GM19468 (cell line): Measurements from ENCODE around the gene PPP1R3C.

Experiments used
- ATAC-seq: cut with Tn5 transposase; IDR thresholded peaks from one replicate; pipeline ENCODE4 v1.9.1; 2021; ENCODE audit warnings: mild to moderate bottlenecking, moderate library complexity, moderate number of reproducible peaks; ENCODE audit not compliant: unreplicated experiment; ENCODE audit errors: extremely low read depth

Gene PPP1R3C

DNA sequence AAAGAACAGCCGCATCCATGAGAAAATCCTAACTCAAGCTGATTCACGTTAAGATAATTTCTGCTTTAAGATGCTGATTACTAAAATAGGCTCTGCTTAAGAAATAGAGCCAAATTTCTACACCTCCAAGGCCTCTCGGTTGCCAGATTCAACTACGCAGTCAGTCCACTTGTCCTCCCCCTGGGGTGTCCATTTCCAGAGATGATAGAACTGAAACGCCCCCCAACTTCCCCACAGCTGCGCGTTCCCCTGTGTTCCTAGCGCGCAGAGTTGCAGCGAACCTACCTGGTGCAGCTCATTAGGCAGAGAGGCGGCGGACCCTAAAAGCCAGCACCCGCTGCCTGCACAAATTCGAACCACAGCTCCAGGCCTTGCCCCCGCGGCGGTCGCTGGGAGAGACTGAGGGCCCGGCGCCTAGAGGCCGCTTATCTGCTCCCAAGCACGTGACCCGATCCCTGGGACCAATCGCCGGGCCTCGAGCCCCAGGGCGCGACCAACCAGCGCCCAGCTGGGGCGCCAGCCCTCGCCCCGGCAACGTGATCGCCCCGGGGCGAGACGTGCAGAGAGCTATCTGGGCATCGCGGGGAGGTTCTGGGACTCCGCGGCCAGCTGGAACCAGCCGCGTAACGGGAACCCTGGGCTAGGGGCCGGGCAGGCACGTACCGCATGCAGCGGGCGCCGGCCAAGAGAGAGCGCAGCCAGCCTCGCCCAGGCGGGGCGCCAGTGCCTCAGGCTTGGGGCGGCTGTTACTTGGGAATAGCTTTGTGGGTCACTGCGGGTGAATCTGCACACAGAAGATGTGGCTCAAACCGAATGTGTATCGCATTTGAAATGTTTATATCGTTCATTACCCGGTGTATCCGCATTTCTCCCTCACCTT is at the start of gene PPP1R3C:
Gene PPP1R3C, minus strand, starts transcription at position 401 of the 880 bp plus-strand sequence. Its CDS starts 102 bp downstream, at position 299.
- peak; percentile 42 for ATAC-seq

DNA sequence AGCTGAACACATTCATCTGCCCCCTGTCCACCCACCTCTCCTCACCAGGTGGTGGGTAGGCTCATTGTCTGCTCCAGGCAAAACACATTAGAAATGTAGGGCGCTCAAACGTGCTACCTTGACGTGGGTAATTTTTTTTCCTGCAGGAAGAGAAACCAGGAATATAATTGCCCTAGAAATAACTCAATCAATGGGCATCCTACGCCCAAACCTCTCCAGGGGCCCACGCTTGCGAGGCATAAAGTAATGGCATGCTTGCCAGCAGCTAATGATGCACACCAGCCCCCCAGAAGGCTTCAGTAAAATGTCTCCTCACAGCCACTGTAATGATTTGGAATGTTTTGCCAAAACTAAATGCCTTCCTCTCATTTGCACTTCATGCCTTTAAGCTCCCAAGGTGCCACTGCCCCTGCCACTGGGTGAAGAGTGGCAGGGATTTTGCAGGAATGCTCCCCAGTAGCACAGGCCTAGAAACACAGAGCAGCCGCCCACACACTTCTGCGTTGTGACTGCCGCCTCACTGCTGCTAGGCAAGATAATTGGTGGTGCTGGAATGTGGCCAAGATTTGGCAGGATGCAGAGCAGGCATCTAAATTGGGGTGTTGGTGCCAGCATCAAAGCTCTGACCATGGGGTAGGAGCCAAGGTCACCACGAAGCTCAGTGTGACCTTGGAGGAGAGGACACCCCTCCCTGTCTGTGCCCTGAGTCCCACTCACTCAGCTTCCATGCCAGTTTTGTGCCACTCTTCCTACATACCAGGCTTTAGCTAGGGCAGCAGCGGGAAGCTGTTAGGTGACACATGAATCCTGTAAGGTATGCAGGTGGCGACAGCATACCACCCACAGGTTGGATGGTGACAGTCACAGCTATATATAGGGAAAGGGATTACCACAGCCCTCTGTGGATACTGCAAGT is 48.7 kb upstream of the PPP1R3C start:
- no peak for ATAC-seq

- no peak for ATAC-seq
These were observed 47.6 kb upstream of the PPP1R3C start for GRCh38 chr10:91680487-91680886.

DNA sequence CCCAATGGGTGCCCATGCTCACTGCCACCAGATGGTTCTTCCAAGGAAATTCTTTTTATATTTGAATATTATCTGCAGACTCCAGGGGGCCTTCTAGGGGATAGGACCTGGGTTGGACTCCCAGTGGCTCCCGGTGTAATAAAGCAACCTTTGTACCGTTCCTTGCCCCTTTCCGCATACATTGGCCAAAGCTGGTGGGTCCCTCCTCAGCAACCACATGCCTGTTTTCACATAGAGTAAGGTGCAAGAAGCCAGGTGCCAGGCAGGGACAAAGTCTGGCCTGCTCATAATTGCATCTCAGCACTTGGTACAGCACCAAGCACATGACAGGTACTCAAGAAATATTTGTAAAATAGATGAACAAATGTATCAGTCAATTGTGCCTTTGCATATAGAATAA is 46.4 kb upstream of the PPP1R3C start:
- no peak for ATAC-seq

GRCh38 chr10:91677911-91678310 is 45.0 kb upstream of the PPP1R3C start:
- ATAC-seq: no peak

GRCh38 chr10:91672021-91672608 is 39.2 kb upstream of the PPP1R3C start:
- no peak for ATAC-seq

GRCh38 chr10:91668913-91669312 is 36.0 kb upstream of the PPP1R3C start:
- ATAC-seq: no peak

- ATAC-seq: no peak
These were observed 33.0 kb upstream of the PPP1R3C start for GRCh38 chr10:91665842-91666241.

GRCh38 chr10:91664426-91664825 is 31.6 kb upstream of the PPP1R3C start:
- no peak for ATAC-seq

GRCh38 chr10:91662993-91663392 is 30.1 kb upstream of the PPP1R3C start:
- ATAC-seq: no peak

- ATAC-seq: no peak
These were observed 20.5 kb upstream of the PPP1R3C start for GRCh38 chr10:91653219-91653870.

GRCh38 chr10:91652364-91652763 is 19.5 kb upstream of the PPP1R3C start:
- no peak for ATAC-seq

- ATAC-seq: no peak
These were observed 10.8 kb upstream of the PPP1R3C start for GRCh38 chr10:91643700-91644099.

DNA sequence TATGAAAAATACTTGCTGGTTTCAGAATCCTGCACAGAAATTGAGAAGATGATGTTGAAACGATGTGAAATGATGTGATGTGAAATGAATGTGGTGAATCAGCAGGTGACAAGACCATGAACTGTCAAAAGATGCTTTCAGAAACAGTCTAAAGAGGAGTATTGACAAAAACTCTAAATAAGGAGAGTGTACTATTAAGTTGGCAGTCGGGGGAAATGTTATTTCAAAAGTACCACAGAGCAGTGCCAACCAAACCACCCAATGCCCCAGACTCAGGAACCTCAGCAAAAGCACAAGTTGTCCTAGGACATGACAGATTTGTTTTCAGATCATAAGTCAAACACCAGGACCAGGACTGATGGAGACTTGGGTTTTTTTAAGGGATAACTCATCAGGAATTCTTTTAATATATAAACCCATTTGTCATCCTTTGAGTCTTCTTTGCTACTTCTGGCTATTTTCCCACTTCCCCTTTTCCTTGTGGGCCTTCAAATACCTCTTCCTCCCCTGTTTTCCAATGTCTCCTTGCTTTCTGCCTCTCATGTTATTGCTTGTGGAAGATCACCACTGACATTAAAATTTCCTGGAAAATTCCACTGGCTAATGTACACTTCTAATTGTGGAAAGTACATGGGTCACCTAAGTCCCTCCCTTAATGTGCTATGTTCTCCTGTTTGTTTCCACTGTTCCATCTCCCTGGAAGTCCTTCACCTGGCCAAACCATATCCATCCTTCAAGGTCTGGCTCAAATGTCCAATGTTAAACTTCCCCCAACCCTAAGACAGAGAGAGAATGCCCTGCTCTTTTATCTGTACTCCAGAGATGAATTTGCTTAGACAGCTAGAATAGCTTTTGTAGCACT is 10.2 kb upstream of the PPP1R3C start:
- ATAC-seq: no peak

DNA sequence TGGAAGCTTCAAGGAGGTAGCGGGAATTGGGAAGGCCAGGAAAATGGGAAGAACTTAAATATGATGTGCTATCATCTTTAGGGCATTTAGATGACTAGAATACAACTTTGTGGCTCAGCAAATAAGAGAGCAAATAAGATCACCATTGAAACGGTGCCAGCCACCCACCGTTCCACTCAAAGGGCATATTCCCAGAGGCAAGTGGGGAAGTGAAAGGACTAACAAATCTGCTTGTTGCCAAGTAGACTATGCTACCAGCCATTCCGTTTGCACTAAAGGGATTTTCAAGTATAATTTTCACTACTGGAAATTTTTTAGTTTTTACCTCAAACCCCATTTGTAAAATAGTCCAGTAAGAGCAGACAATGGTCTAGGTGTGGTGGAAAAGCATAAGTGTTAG is 4.0 kb upstream of the PPP1R3C start:
- ATAC-seq: no peak

GRCh38 chr10:91635401-91636400 is 2.8 kb upstream of the PPP1R3C start:
- ATAC-seq: no peak

DNA sequence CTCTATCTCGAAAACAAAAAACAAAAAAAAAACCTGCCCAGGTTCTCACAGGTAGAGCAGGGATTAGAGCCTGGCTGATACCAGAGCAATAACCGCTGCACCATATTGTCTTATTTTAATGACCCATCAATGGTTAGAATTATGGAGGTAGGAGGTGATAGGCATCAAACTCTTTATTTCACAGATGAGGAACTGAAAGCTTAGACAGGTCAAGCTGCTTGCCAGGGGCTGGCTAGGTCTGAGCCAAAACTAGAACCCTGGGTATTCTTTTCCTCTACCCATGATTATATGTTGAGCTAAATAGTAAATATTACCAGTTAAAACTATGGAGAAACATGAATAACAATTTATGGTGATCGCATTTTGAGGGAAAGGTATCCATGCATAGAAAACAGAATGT is 2.0 kb upstream of the PPP1R3C start:
- ATAC-seq: no peak

DNA sequence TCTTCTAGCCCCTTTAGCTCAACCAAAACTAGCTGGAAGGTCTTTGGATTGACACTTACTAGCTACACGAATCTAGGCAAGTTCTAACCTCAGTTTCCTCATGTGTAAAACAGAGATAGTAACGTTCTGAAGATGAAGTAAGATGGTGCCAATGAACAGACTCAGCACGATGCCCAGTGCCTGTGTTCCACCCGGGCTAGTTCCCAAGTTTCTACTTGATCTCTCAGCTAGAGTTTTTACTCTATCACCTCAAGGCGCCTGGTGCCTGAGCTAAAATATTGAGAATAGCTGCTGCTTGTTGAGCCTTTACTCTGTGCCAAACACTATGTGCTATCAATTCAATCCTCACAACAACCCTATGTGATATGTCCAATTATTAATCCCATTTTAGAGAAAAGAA is 1.4 kb upstream of the PPP1R3C start:
- ATAC-seq: no peak
